IPS-18c (cell line): ENCODE measurements around the gene TMED4.
"Not testable (repeated sequence)": the region's sequence is repeated elsewhere in the genome, so short reads cannot be mapped to it uniquely, and the experiment has no call there.

Experiments
- H3K4me3 ChIP-seq: 2 replicates; pipeline ENCODE4 v1.7.0; 2013; ENCODE audit warnings: low read depth, mild to moderate bottlenecking, low read length, moderate library complexity; ENCODE audit not compliant: insufficient read depth
- H3K9me3 ChIP-seq: one replicate; pipeline ENCODE4 v1.6.1; 2013; ENCODE audit warnings: mild to moderate bottlenecking, low read length, moderate library complexity; ENCODE audit not compliant: control insufficient read depth, insufficient read depth

TMED4 gene

GRCh38 chr7:44580945-44581878 is 819 bp downstream of the TMED4 start:
- H3K9me3 ChIP-seq, result peaks cover 2% of the 10 kb centered on the region
- H3K4me3 ChIP-seq, result peak overlapping the region; percentile 93

- H3K9me3 ChIP-seq, result no peaks in the 10 kb centered on the region
- H3K4me3 ChIP-seq, result no peak overlapping the region
Measured at GRCh38 chr7:44576228-44576627, 5.8 kb downstream of the TMED4 start.

DNA sequence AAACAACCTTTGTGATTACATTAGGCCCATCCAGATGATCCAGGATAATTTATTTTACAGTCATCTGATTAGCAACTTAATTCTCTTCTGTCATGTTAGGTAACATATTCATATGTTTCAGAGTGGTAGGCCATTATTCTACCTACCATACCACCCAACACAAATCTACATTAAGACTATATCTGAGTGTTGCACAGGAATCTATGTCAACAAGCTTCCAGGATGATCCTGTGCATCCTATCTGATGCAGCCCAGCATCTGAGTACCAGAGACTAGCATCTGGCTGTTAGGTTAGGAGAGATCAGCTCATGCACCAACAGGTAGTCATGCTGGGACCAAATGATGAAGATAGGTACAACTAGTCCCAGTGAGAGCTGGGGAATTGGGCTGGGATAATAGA is 7.0 kb downstream of the TMED4 start:
- H3K4me3 ChIP-seq, result peak overlapping the region; percentile 95; the same call in 1 of the 2 replicates
- no peaks in the 10 kb centered on the region for H3K9me3 ChIP-seq

DNA sequence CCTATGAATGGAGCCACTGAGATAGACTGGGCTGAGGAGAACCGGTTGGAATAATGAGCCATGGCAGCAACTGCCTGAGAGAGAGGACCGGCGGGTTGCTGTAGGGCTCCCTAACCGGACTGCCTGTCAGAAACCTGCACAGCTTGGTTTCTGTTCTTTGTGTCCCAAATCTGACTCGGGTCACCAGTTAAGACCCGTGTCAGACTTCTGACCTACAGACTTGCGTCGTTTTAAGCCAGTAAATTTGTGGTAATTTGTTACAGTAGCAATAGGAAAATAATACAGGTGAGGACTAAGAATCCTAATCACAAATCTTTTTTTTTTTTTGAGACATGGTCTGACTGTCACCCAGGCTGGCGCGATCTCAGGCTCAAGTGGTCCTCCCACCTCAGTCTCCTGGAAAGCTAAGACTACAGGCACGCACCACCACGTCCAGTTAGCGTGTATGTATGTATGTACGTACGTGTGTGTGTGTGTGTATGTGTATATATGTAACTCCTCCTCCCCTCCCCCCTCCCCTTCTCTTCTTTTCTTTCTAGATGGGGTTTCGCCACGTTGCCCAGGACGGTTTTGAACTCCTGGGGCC is 7.7 kb downstream of the TMED4 start:
- H3K9me3 ChIP-seq, result no peaks in the 10 kb centered on the region
- peak overlapping the region; percentile 95 for H3K4me3 ChIP-seq

GRCh38 chr7:44573464-44574286 is 8.4 kb downstream of the TMED4 start, which contains the start of gene DDX56:
DDX56 (minus strand) TSS chr7:44573908; CDS start chr7:44573895, 13 bp downstream.
- Histone ChIP-seq H3K4me3 (peak within 1 kb of the TSS; percentile 95), H3K9me3 (no peaks in the 10 kb centered on the region)

DNA sequence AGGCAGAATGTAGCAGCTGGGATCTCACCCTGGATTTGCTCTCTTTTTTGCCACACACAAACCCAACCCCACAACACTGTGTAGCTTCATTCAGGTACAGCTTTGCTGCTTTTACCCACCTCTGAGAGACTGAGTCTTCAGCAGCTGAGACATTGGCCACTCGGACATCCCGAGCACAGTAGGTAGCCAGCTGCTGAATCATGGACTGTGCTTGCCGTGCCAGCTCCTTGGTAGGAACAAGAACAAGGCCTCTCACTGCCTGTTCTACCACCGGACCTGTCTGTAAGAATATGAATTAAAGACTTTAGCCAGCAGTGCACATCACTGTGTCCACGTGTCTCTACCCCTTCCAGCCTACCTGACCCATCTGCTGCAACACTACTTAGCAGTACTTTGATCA is 9.3 kb downstream of the TMED4 start:
- H3K9me3 ChIP-seq, result no peaks in the 10 kb centered on the region
- peak overlapping the region; percentile 95 for H3K4me3 ChIP-seq

- Histone ChIP-seq H3K9me3 (no peaks in the 10 kb centered on the region), H3K4me3 (no peak overlapping the region)
Measured at GRCh38 chr7:44569959-44570358, 12.1 kb downstream of the TMED4 start.

- Histone ChIP-seq H3K4me3 (no peak overlapping the region), H3K9me3 (no peaks in the 10 kb centered on the region)
Measured at GRCh38 chr7:44568771-44569560, 13.1 kb downstream of the TMED4 start.

- no peaks in the 10 kb centered on the region for H3K9me3 ChIP-seq
- no peak overlapping the region for H3K4me3 ChIP-seq
Measured at GRCh38 chr7:44567884-44568283, 14.1 kb downstream of the TMED4 start.

DNA sequence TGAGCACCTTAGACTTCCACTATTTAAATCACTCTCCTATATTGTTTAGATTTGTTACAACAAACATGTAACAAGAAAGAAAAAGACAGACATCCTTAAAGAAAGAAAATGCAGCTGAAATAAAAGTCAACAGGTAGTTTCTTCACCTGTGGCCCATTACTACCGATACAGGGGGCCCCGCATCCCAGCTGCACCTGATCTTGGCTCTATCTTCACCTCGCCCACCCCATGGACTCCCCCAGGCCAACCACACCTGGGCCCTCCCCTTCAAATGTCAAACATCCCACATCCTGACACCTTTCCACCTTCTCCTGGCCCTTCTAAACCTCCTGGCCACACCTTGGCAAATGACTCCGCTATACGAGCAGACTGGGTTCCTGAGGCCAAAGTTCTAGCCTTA is 15.4 kb downstream of the TMED4 start:
- no peak overlapping the region for H3K4me3 ChIP-seq

GRCh38 chr7:44565795-44566559 is 16.1 kb downstream of the TMED4 start:
- Histone ChIP-seq H3K9me3 (no peaks in the 10 kb centered on the region), H3K4me3 (no peak overlapping the region)

More for the DNA sequence above, 15.4 kb downstream of the TMED4 start:
- no peaks in the 10 kb centered on the region for H3K9me3 ChIP-seq

GRCh38 chr7:44565097-44565794 is 16.8 kb downstream of the TMED4 start:
- Histone ChIP-seq H3K4me3 (no peak overlapping the region), H3K9me3 (no peaks in the 10 kb centered on the region)

GRCh38 chr7:44564606-44565005 is 17.4 kb downstream of the TMED4 start:
- Histone ChIP-seq H3K9me3 (no peaks in the 10 kb centered on the region), H3K4me3 (no peak overlapping the region)

GRCh38 chr7:44563171-44563679 is 18.8 kb downstream of the TMED4 start:
- Histone ChIP-seq H3K9me3 (no peaks in the 10 kb centered on the region), H3K4me3 (no peak overlapping the region)

- not testable (repeated sequence) for H3K4me3 ChIP-seq, H3K9me3 ChIP-seq
Measured at GRCh38 chr7:44562622-44562962, 19.4 kb downstream of the TMED4 start.
